ENCODE results near the gene DCC. TPM values are rescaled to one million over a fixed set of nuclear protein-coding genes. Genes with fewer than 3 reads are reported as not detected.

The DCC gene
- polyA plus RNA-seq, 1 donor = 0.58 TPM

DNA sequence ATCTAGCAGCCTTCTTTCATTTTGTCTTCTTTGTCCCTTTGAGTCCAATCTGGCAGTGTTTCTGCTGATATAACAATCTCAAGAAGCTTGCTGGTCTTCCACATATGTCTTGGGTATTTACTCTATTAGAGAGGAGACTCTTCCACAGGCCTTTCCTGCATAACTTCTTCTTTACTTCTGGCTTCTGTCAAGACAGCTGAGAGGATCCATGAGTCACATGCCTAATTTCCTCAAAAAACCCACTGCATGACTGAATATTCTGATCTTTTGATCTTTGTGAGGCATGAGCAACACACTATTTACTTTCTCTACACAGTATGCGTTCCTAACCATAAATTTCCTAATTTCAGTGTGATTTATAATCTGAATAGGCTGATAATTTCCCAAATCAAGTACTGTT, 5.1 kb upstream of the DCC start:
- no peaks in the 10 kb centered on the region for H3K9me3 ChIP-seq (ENCODE audit: control insufficient read depth, low read depth, low read length)
- no peak overlapping the region for H3K4me3 ChIP-seq (ENCODE audit: low read length)
- peaks cover 18% of the 10 kb centered on the region for H3K27me3 ChIP-seq (ENCODE audit: control insufficient read depth, insufficient read depth, low read length)
- no peaks in the 10 kb centered on the region for H3K36me3 ChIP-seq (ENCODE audit: control insufficient read depth, insufficient read depth, low read length)
- no peak overlapping the region for H3K27ac ChIP-seq (ENCODE audit: low read length)
- no CpG with 5 or more reads among the region's 1 CpG for whole genome bisulfite sequencing (ENCODE audit: insufficient coverage, low lambda C conversion rate)
- DNase-seq = no peak
- H3K4me1 ChIP-seq (ENCODE audit: control insufficient read depth, insufficient read depth, low read length) = no peaks in the 10 kb centered on the region

GRCh38 chr18:52337276-52337675, 2.7 kb upstream of the DCC start:
- Histone ChIP-seq H3K27me3 (ENCODE audit: control insufficient read depth, insufficient read depth, low read length) (peaks cover 42% of the 10 kb centered on the region), H3K9me3 (ENCODE audit: control insufficient read depth, low read depth, low read length) (peaks cover 3% of the 10 kb centered on the region), H3K36me3 (ENCODE audit: control insufficient read depth, insufficient read depth, low read length) (no peaks in the 10 kb centered on the region), H3K4me3 (ENCODE audit: low read length) (no peak overlapping the region), H3K27ac (ENCODE audit: low read length) (no peak overlapping the region), H3K4me1 (ENCODE audit: control insufficient read depth, insufficient read depth, low read length) (peaks cover 3% of the 10 kb centered on the region)
- DNase-seq = no peak
- 100% methylated on average over 1 of the region's 1 CpG for WGBS (ENCODE audit: insufficient coverage, low lambda C conversion rate)

DNA sequence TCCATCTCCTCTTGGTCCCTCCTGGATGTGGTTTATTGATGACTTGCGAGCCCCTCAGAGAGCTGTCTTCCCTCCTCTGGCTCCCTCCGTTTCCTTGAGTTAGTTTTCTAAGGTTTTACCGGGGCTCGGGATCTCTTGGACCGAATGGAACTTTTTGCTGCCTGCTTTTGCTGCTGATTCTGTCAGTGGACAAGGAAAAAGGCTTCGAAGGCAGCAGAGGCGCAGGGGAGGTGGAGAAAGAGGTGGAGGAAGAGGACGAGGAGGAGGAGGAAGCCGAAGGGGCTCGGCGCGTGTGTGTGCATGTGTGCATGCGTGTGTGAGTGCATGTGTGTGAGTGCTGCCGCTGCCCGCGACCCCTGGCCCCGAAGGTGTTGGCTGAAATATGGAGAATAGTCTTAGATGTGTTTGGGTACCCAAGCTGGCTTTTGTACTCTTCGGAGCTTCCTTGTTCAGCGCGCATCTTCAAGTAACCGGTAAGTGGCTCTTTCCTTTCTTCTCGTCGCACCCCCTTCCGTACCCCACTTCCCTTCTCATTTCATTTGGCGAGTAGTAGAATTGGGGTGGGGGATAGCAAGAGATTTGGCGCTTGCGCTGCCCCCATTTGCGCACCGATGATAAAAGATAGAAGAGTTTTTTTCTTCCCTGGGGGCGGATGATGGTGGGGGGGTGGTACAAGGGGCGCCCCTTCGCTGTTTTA, 557 bp downstream of the DCC start:
- Histone ChIP-seq H3K27ac (ENCODE audit: low read length) (no peak overlapping the region), H3K9me3 (ENCODE audit: control insufficient read depth, low read depth, low read length) (peaks cover 3% of the 10 kb centered on the region), H3K27me3 (ENCODE audit: control insufficient read depth, insufficient read depth, low read length) (peaks cover 64% of the 10 kb centered on the region), H3K36me3 (ENCODE audit: control insufficient read depth, insufficient read depth, low read length) (no peaks in the 10 kb centered on the region), H3K4me1 (ENCODE audit: control insufficient read depth, insufficient read depth, low read length) (peaks cover 3% of the 10 kb centered on the region), H3K4me3 (ENCODE audit: low read length) (peak overlapping the region; percentile 4)
- WGBS (ENCODE audit: insufficient coverage, low lambda C conversion rate) = no CpG with 5 or more reads among the region's 32 CpGs
- peak in 1 of 2 donors; percentile 19 for DNase-seq

DNA sequence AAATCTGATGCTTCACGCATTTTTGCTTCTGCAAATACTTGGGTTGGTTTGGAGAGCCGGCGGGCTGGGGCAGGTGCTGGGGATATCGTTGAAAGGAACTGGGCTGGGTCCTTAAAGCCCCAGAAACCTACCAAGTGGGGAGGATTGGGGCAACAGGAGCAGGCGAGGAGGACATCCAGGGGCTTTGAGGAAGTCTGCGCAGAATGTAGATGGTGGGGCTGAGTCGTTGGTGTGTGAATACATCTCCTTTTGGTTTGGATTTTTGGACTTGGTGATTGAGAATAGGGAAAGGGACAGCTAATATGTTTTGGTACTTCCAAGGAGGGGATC, 1.1 kb downstream of the DCC start:
- H3K27me3 ChIP-seq (ENCODE audit: control insufficient read depth, insufficient read depth, low read length) = peaks cover 65% of the 10 kb centered on the region
- no peak overlapping the region for H3K4me3 ChIP-seq (ENCODE audit: low read length)

GRCh38 chr18:52341608-52342381, 1.8 kb downstream of the DCC start:
- peaks cover 3% of the 10 kb centered on the region for H3K9me3 ChIP-seq (ENCODE audit: control insufficient read depth, low read depth, low read length)
- peak overlapping the region; percentile 29 for H3K4me3 ChIP-seq (ENCODE audit: low read length)
- H3K27me3 ChIP-seq (ENCODE audit: control insufficient read depth, insufficient read depth, low read length) = peaks cover 65% of the 10 kb centered on the region
- no peaks in the 10 kb centered on the region for H3K36me3 ChIP-seq (ENCODE audit: control insufficient read depth, insufficient read depth, low read length)
- peaks cover 3% of the 10 kb centered on the region for H3K4me1 ChIP-seq (ENCODE audit: control insufficient read depth, insufficient read depth, low read length)
- DNase-seq = peak; percentile 8 to 22
- WGBS (ENCODE audit: insufficient coverage, low lambda C conversion rate) = 4% methylated on average over 5 of the region's 45 CpGs
- no peak overlapping the region for H3K27ac ChIP-seq (ENCODE audit: low read length)

More for the DNA sequence above, 1.1 kb downstream of the DCC start:
- WGBS (ENCODE audit: insufficient coverage, low lambda C conversion rate) = no CpG with 5 or more reads among the region's 7 CpGs
- no peak for DNase-seq
- peaks cover 3% of the 10 kb centered on the region for H3K9me3 ChIP-seq (ENCODE audit: control insufficient read depth, low read depth, low read length)
- peaks cover 3% of the 10 kb centered on the region for H3K4me1 ChIP-seq (ENCODE audit: control insufficient read depth, insufficient read depth, low read length)
- H3K27ac ChIP-seq (ENCODE audit: low read length) = no peak overlapping the region
- H3K36me3 ChIP-seq (ENCODE audit: control insufficient read depth, insufficient read depth, low read length) = no peaks in the 10 kb centered on the region

- DNase-seq = no peak
- no peaks in the 10 kb centered on the region for H3K36me3 ChIP-seq (ENCODE audit: control insufficient read depth, insufficient read depth, low read length)
- H3K4me3 ChIP-seq (ENCODE audit: low read length) = no peak overlapping the region
- WGBS (ENCODE audit: insufficient coverage, low lambda C conversion rate) = 83% methylated on average over 1 of the region's 6 CpGs
- no peak overlapping the region for H3K27ac ChIP-seq (ENCODE audit: low read length)
- H3K4me1 ChIP-seq (ENCODE audit: control insufficient read depth, insufficient read depth, low read length) = peaks cover 3% of the 10 kb centered on the region
- H3K9me3 ChIP-seq (ENCODE audit: control insufficient read depth, low read depth, low read length) = peaks cover 3% of the 10 kb centered on the region
- H3K27me3 ChIP-seq (ENCODE audit: control insufficient read depth, insufficient read depth, low read length) = peaks cover 65% of the 10 kb centered on the region
Measured at GRCh38 chr18:52342456-52342855, 2.5 kb downstream of the DCC start.

- H3K27me3 ChIP-seq (ENCODE audit: control insufficient read depth, insufficient read depth, low read length) = peaks cover 63% of the 10 kb centered on the region
- no peak for DNase-seq
- no CpG with 5 or more reads among the region's 2 CpGs for WGBS (ENCODE audit: insufficient coverage, low lambda C conversion rate)
Measured at GRCh38 chr18:52343138-52343537, 3.1 kb downstream of the DCC start.

DNA sequence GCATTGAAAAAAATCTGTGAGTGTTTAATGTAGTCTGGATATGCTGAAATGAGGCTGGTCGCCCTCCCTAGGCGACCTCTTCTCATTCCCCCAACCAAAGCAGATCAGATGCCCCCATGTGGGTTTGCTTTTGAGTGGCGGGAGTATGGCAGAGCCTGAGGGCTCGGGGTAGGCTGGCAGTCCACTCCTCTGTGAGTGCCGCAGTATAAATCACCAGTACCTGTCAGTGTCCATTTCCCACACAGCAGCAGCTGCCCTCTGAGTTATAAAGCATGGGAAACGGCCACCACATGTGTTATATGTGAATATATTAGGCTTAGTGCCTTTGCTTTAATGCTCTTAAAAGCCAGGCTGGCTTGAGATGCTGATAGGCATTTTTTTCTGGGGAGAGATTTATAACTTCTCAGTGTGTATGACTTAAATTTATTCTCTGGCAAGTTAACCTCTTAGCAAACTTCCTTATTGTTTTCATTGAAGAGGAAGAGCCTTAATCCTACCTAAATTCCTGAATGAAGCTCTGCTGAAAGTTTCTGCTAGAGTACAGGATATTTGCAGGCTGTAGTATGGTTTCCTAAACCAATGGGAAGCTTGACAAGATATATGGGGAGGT, 3.8 kb downstream of the DCC start:
- WGBS (ENCODE audit: insufficient coverage, low lambda C conversion rate) = no CpG with 5 or more reads among the region's 6 CpGs
- H3K36me3 ChIP-seq (ENCODE audit: control insufficient read depth, insufficient read depth, low read length) = no peaks in the 10 kb centered on the region
- no peak for DNase-seq
- H3K9me3 ChIP-seq (ENCODE audit: control insufficient read depth, low read depth, low read length) = peaks cover 3% of the 10 kb centered on the region
- H3K4me3 ChIP-seq (ENCODE audit: low read length) = no peak overlapping the region
- peaks cover 3% of the 10 kb centered on the region for H3K4me1 ChIP-seq (ENCODE audit: control insufficient read depth, insufficient read depth, low read length)
- H3K27ac ChIP-seq (ENCODE audit: low read length) = no peak overlapping the region
- peaks cover 58% of the 10 kb centered on the region for H3K27me3 ChIP-seq (ENCODE audit: control insufficient read depth, insufficient read depth, low read length)

More at GRCh38 chr18:52343138-52343537, 3.1 kb downstream of the DCC start:
- no peaks in the 10 kb centered on the region for H3K36me3 ChIP-seq (ENCODE audit: control insufficient read depth, insufficient read depth, low read length)
- H3K27ac ChIP-seq (ENCODE audit: low read length) = no peak overlapping the region
- peaks cover 3% of the 10 kb centered on the region for H3K4me1 ChIP-seq (ENCODE audit: control insufficient read depth, insufficient read depth, low read length)
- H3K9me3 ChIP-seq (ENCODE audit: control insufficient read depth, low read depth, low read length) = peaks cover 3% of the 10 kb centered on the region
- no peak overlapping the region for H3K4me3 ChIP-seq (ENCODE audit: low read length)

GRCh38 chr18:52344881-52345280, 4.9 kb downstream of the DCC start:
- Histone ChIP-seq H3K27me3 (ENCODE audit: control insufficient read depth, insufficient read depth, low read length) (peaks cover 47% of the 10 kb centered on the region), H3K9me3 (ENCODE audit: control insufficient read depth, low read depth, low read length) (peaks cover 3% of the 10 kb centered on the region), H3K4me3 (ENCODE audit: low read length) (no peak overlapping the region), H3K27ac (ENCODE audit: low read length) (no peak overlapping the region), H3K4me1 (ENCODE audit: control insufficient read depth, insufficient read depth, low read length) (peaks cover 3% of the 10 kb centered on the region), H3K36me3 (ENCODE audit: control insufficient read depth, insufficient read depth, low read length) (no peaks in the 10 kb centered on the region)
- no peak for DNase-seq

DNA sequence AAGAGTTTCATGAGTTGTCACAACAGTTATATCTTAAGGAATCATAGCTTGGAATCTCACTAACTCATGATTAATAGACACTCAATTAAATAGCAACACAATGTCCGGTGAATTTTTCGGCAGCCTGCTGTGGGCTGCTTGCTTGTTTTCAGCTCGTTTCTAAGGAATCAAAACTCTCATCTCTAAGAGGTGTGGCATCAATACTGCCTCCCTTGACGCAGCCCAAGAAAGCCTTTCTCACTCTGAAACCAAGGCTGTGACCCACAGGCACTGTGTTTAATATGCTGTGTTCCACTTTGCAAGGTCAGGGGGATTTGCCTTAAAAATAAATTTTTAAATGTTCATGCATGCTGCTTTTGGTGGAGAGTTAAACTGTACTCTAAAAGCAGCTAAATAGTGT, 5.4 kb downstream of the DCC start:
- no peaks in the 10 kb centered on the region for H3K36me3 ChIP-seq (ENCODE audit: control insufficient read depth, insufficient read depth, low read length)
- H3K27me3 ChIP-seq (ENCODE audit: control insufficient read depth, insufficient read depth, low read length) = peaks cover 42% of the 10 kb centered on the region
- H3K4me3 ChIP-seq (ENCODE audit: low read length) = no peak overlapping the region
- peaks cover 3% of the 10 kb centered on the region for H3K4me1 ChIP-seq (ENCODE audit: control insufficient read depth, insufficient read depth, low read length)
- H3K27ac ChIP-seq (ENCODE audit: low read length) = no peak overlapping the region
- H3K9me3 ChIP-seq (ENCODE audit: control insufficient read depth, low read depth, low read length) = peaks cover 3% of the 10 kb centered on the region
- 80% methylated on average over 2 of the region's 4 CpGs for WGBS (ENCODE audit: insufficient coverage, low lambda C conversion rate)
- no peak for DNase-seq
